SK-N-MC (cell line): ENCODE measurements around the gene ZSCAN22.
"Not testable (repeated sequence)": the region's sequence is repeated elsewhere in the genome, so short reads cannot be mapped to it uniquely, and the experiment has no call there.

Experiments
- DNase-seq: peaks from one replicate; pipeline ENCODE4 v3.0.0-alpha.2; 2011; ENCODE audit warnings: low read depth, low spot score
- H3K27ac ChIP-seq: fragments of 200-600 bp; sonication (generic); 2 replicates; pipeline ENCODE4 v1.5.1; 2016; ENCODE audit warnings: mixed run types
- H3K36me3 ChIP-seq: fragments of 200-600 bp; sonication (generic); 2 replicates; pipeline ENCODE4 v1.6.1; 2017; ENCODE audit warnings: antibody characterized with exemption, low read length, mixed read lengths; ENCODE audit not compliant: insufficient read depth
- H3K4me3 ChIP-seq: fragments of 200-600 bp; sonication (generic); 2 replicates; pipeline ENCODE4 v1.5.1; 2016
- H3K9ac ChIP-seq: fragments of 200-600 bp; sonication (generic); 2 replicates; pipeline ENCODE4 v1.8.0; 2017; ENCODE audit warnings: mixed run types, mixed read lengths; ENCODE audit not compliant: insufficient read length
- H3K9me3 ChIP-seq: fragments of 200-600 bp; sonication (generic); 2 replicates; pipeline ENCODE4 v1.6.1; 2017; ENCODE audit warnings: low read depth, mild to moderate bottlenecking, antibody characterized with exemption, low read length, moderate library complexity, mixed read lengths
- EZH2 ChIP-seq: fragments of 200-600 bp; sonication (generic); IDR thresholded peaks from one replicate; pipeline ENCODE4 v1.6.1; 2017; ENCODE audit warnings: antibody characterized with exemption
- FOXP2 ChIP-seq: optimal IDR thresholded peaks from 2 replicates; pipeline ENCODE3; 2011; ENCODE audit warnings: mild to moderate bottlenecking, moderate library complexity; ENCODE audit not compliant: insufficient read depth; ENCODE audit errors: extremely low read length, control extremely low read depth
- POLR2AphosphoS5 ChIP-seq: IDR thresholded peaks from 2 replicates; pipeline ENCODE4 v1.6.1; 2012; ENCODE audit warnings: mild to moderate bottlenecking, low read depth, low read length, borderline replicate concordance

ZSCAN22 gene

DNA sequence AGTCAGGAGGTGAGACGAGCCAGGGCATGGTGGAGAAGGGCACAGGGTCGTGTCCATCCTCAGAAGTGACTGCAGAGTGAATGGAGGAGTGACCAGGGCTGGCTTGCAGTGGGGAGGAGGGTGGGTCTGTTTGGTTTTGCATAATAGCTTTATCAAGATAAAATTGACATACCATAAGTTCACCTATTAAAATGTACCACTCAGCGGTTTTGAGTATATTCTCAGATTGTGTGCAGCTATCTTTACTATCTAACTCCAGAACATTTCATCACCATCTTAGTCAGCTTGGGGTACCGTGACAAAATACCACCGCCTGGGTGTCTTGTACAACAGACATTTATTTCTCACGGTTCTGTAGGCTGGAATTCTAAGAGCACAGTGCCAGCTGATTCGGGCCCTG lies 34.9 kb upstream of the ZSCAN22 start:
- Histone ChIP-seq H3K27ac (no peak overlapping the region), H3K9ac (no peak overlapping the region), H3K36me3 (peaks cover 97% of the 10 kb centered on the region), H3K9me3 (peaks cover 53% of the 10 kb centered on the region; the same call in 1 of the 2 replicates), H3K4me3 (no peak overlapping the region)
- TF ChIP-seq POLR2AphosphoS5: no peak
- no peak for TF ChIP-seq FOXP2
- no peak for TF ChIP-seq EZH2
- DNase-seq: no peak

DNA sequence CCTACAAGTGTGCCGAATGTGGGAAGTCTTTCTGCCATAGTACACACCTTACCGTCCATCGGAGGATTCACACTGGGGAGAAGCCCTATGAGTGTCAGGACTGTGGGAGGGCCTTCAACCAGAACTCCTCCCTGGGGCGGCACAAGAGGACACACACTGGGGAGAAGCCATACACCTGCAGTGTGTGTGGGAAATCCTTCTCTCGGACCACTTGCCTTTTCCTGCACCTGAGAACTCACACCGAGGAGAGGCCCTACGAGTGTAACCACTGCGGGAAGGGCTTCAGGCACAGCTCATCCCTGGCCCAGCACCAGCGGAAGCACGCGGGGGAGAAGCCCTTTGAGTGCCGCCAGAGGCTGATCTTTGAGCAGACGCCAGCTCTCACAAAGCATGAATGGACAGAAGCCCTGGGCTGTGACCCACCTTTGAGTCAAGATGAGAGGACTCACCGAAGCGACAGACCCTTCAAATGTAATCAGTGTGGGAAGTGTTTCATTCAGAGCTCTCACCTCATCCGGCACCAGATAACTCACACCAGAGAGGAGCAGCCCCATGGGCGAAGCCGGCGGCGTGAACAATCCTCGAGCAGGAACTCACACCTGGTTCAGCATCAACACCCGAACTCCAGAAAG lies 31.9 kb upstream of the ZSCAN22 start:
- Histone ChIP-seq H3K9me3 (peaks cover 43% of the 10 kb centered on the region; the same call in 1 of the 2 replicates), H3K27ac (no peak overlapping the region), H3K9ac (no peak overlapping the region), H3K36me3 (peaks cover 94% of the 10 kb centered on the region), H3K4me3 (no peak overlapping the region)
- TF ChIP-seq FOXP2: no peak
- DNase-seq: no peak

DNA sequence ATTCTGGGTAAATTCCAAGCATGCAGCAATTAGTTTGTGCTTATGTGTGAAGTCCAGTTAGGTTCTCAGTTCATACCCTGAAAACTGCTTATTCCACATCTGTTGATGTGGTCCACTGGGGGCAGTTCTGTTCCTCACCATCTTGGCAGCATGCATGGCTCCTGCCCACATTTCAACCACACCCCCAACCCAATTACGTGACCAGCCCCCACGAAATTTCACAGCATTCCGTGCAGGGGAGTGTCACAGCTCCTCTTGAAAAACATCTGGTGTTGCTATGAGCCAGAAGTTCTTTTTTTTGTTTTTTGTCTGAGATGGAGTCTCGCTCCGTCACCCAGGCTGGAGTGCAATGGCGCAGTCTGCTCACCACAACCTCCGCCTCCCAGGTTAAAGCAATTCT lies 30.7 kb upstream of the ZSCAN22 start:
- TF ChIP-seq POLR2AphosphoS5 (no peak), EZH2 (no peak), FOXP2 (no peak)
- peaks cover 95% of the 10 kb centered on the region for H3K36me3 ChIP-seq
- no peak overlapping the region for H3K27ac ChIP-seq
- H3K9me3 ChIP-seq: peaks cover 43% of the 10 kb centered on the region; the same call in 1 of the 2 replicates
- DNase-seq: no peak
- no peak overlapping the region for H3K4me3 ChIP-seq
- no peak overlapping the region for H3K9ac ChIP-seq

DNA sequence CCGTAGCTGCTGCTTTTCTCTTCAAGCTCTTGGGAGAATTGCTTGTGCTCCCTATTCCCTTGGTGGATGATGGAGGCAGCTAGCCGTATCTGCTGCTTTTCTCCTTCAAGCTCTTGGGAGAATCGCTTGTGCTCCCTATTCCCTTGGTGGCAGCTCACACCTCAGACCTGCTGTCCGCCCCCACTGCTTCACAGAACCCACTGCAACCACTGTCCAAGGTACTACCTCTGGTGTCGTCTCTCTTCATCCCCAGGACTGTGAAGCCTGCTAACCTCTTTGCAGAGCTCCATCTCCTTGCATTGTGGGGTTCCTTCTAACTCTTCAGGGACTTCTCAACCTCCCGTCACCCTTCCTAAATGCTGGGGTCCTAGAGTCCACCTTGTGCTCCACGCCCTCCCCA lies 26.2 kb upstream of the ZSCAN22 start:
- Histone ChIP-seq H3K4me3 (no peak overlapping the region), H3K9me3 (0 out of 2 replicates have a peak, but pooled peaks cover 5% of the 10 kb centered on the region), H3K9ac (no peak overlapping the region), H3K36me3 (peaks cover 55% of the 10 kb centered on the region), H3K27ac (no peak overlapping the region)
- no peak for DNase-seq
- TF ChIP-seq POLR2AphosphoS5: no peak
- no peak for TF ChIP-seq EZH2
- TF ChIP-seq FOXP2: no peak

DNA sequence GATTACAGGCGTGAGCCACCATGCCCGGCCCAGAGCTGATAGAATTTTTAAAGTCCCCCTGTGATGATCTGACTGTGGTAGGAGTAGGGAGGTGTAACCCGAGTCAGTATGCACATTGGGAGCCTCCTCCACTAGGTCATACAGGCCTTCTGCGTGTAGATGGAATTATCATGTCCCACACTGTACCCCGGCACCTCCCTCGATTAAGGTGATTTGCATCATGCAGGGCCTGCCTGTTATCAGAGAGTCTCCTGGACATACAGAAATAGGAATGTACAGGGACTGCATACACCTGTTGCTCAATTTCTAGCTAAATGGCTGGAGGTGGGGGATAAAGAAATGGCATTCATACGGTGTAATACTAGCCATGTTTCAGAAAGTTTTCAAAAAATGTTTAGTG lies 22.5 kb upstream of the ZSCAN22 start:
- peak overlapping the region; percentile 97 for H3K4me3 ChIP-seq
- H3K27ac ChIP-seq: peak overlapping the region; percentile 78
- no peak for DNase-seq
- peaks cover 52% of the 10 kb centered on the region for H3K36me3 ChIP-seq
- H3K9ac ChIP-seq: peak overlapping the region; percentile 46
- H3K9me3 ChIP-seq: no peaks in the 10 kb centered on the region
- TF ChIP-seq POLR2AphosphoS5: no peak
- no peak for TF ChIP-seq EZH2
- TF ChIP-seq FOXP2: no peak

DNA sequence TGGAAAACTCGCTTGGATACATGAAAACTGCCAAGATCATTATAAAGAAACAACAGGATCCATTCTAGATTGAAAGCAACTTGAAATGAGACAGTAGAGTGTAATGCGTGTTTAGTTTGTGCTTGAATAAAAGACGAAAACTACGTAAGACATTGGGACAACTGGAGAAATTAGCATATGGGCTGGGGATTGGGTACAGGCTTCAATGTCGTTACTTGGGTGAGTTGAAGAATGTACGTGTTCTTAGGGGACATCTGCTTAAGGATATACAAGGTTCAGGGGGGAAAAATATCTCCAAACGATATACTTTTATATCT lies 22.1 kb upstream of the ZSCAN22 start:
- no peaks in the 10 kb centered on the region for H3K9me3 ChIP-seq
- peak overlapping the region; percentile 97 for H3K4me3 ChIP-seq
- peak overlapping the region; percentile 46 for H3K9ac ChIP-seq
- no peak for TF ChIP-seq FOXP2
- no peak for TF ChIP-seq POLR2AphosphoS5
- TF ChIP-seq EZH2: no peak
- DNase-seq: no peak
- H3K27ac ChIP-seq: peak overlapping the region; percentile 78
- H3K36me3 ChIP-seq: peaks cover 55% of the 10 kb centered on the region

DNA sequence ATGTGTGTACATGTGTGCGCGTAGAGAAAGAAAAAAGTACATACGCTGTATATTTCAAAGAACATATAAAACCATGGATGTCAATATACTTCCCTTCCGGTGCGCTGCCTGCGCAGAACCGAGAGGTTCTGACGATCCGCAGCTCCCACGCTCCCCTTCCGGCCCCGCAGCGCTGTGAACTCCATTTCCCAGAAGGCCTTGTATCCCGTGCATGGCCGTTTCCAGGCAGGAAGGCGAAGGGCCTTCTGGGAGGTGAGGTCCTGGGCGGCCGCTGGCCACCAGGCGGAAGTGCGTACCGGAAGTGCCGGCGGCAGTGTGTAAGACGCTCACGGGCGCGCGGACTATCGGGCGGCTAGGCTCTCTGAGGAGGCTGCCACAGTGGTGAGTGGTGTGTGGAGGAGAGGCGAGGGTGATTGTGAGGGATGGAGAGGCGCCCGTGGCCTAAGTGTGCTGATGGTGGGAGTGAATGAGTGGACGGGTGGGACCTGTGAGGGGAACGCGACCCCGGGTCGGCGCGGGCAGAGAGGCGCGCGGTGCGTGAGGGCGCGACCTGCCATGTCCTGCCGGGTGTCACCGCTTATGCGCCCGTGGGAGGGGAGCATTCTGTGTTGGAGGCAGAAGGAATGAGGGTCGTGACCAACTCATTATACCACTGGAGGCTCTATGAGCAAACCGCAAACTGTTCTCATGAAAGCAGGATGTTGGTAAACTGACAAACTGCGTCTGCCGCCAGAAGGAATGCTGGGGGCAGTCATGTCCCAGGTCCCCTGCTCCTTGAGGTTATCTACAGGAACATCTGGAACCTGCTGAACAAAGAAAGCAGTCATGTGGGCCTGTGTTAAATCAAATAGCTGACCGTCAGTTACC lies 21.5 kb upstream of the ZSCAN22 start, which contains the start of gene ERVK3-1:
TSS of gene ERVK3-1 (plus strand) at position 313 of the 867 bp plus-strand sequence. CDS start 6,792 bp downstream, outside the sequence.
- TF ChIP-seq FOXP2 (no peak), EZH2 (no peak), POLR2AphosphoS5 (peak; percentile 94)
- Histone ChIP-seq H3K9me3 (no peaks in the 10 kb centered on the region), H3K9ac (peak within 1 kb of the TSS; percentile 88), H3K36me3 (peaks cover 54% of the 10 kb centered on the region), H3K4me3 (peak within 1 kb of the TSS; percentile 97), H3K27ac (peak within 1 kb of the TSS; percentile 78)
- DNase-seq: peak; percentile 78

DNA sequence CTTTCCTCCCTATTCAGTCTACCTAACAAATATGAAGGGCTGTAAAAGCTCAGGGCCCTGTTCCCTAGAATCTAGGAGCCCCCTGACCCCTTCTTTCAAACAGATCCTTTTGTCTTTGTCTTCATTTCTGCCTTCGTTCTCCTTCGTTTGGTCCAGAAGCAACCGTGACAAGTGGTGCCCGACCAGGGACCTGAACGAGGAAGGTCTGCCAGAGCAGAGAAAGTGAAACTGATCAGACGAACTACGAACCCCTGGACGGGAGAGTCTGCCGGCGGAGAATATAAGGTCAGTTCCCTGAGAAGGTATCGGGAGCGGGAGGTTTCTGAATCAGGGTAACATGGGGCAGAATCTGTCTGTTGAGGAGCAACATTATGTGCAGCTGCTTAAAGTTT lies 20.9 kb upstream of the ZSCAN22 start:
- H3K36me3 ChIP-seq: peaks cover 47% of the 10 kb centered on the region
- no peak for DNase-seq

DNA sequence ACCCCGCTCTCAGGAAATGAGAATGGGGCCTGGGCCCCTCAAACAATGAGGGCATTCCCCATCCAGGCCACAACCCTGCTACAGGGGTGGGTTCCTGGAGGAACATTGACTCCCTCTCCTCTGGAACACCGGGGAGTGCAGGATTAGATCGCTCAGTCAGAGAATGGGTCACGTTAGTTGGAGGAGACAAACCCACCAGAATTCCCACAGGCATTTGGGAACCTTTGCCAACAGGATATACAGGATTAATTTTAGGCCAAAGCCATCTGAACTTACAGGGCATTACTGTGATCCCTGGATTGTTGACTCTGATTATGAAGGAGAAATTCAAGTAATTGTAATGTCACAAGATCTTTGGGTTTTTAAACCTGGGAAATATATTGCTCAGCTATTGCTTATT lies 19.1 kb upstream of the ZSCAN22 start:
- H3K4me3 ChIP-seq: no peak overlapping the region
- no peak overlapping the region for H3K27ac ChIP-seq
- H3K9ac ChIP-seq: no peak overlapping the region
- no peak for TF ChIP-seq FOXP2
- TF ChIP-seq POLR2AphosphoS5: no peak
- no peak for TF ChIP-seq EZH2
- H3K9me3 ChIP-seq: no peaks in the 10 kb centered on the region
- peaks cover 57% of the 10 kb centered on the region for H3K36me3 ChIP-seq
- DNase-seq: no peak

More for the DNA sequence above, 20.9 kb upstream of the ZSCAN22 start:
- Histone ChIP-seq H3K27ac (peak overlapping the region; percentile 43; the same call in 1 of the 2 replicates), H3K9me3 (no peaks in the 10 kb centered on the region), H3K4me3 (peak overlapping the region; percentile 97), H3K9ac (peak overlapping the region; percentile 88)
- TF ChIP-seq FOXP2 (no peak), EZH2 (no peak), POLR2AphosphoS5 (no peak)

DNA sequence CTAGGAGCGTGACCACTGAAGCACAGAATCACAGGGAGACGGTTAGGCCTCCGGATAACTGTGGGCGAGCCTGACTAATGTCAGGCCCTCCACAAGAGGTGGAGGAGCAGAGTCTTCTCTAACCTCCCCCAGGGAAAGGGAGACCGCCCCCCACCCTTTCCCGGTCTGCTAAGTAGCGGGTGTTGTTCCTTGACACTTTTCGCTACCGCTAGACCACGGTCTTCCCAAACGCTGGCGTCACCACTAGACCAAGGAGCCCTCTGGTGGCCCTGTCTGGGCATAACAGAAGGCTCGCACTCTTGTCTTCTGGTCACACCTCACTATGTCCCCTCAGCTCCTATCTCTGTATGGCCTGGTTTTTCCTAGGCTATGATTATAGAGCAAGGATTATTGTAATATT lies 16.1 kb upstream of the ZSCAN22 start:
- DNase-seq, H3K9me3 ChIP-seq, H3K4me3 ChIP-seq, H3K9ac ChIP-seq, H3K27ac ChIP-seq: not testable (repeated sequence)
- H3K36me3 ChIP-seq: peaks cover 79% of the 10 kb centered on the region
